NCI-H2171 treated with DMSO at 0.1 percent for 48 hours (cell line): ENCODE data around the gene GBP2.
"Not testable (repeated sequence)": the region's sequence is repeated elsewhere in the genome, so short reads cannot be mapped to it uniquely, and the experiment has no call there.

Experiments
- DNase-seq: peaks from one replicate; lab custom pipeline; 2025; lab: John Stamatoyannopoulos, UW

GBP2 gene, protein sequence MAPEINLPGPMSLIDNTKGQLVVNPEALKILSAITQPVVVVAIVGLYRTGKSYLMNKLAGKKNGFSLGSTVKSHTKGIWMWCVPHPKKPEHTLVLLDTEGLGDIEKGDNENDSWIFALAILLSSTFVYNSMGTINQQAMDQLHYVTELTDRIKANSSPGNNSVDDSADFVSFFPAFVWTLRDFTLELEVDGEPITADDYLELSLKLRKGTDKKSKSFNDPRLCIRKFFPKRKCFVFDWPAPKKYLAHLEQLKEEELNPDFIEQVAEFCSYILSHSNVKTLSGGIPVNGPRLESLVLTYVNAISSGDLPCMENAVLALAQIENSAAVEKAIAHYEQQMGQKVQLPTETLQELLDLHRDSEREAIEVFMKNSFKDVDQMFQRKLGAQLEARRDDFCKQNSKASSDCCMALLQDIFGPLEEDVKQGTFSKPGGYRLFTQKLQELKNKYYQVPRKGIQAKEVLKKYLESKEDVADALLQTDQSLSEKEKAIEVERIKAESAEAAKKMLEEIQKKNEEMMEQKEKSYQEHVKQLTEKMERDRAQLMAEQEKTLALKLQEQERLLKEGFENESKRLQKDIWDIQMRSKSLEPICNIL

DNA sequence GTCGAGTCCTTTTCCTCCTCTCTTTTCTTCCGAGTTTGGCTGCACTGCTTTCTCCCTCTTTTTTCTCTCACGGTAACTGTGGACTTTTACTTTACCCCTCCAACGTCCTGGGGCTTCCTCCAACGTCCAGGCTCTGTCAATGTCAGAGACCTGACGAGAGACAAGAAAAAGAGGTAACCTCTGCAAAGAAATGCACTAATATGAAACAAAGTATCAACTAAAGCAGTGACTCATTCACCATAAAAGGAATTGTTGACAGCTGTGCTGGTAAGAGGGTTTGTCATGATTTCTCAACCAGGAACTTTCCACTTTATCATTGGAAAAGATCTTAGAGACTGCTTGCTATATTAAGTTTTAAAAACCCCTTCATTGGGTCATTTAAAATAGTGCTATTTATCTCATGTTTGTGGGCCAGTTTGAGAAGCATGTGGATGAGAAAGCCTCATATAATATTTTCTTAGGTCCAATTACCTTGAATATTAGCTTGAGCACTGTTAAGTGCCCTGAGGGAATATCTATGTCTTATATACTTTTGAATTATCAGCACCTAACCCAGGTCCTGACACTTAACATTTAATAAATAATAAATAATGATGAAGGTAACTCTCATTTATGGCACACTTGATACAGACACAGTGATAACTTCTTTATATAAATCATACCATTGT, at the start of gene GBP2:
GBP2 (minus strand) TSS at position 202 of the 668 bp plus-strand sequence. CDS start 4,148 bp downstream, outside the sequence.
- DNase-seq = no peak

DNA sequence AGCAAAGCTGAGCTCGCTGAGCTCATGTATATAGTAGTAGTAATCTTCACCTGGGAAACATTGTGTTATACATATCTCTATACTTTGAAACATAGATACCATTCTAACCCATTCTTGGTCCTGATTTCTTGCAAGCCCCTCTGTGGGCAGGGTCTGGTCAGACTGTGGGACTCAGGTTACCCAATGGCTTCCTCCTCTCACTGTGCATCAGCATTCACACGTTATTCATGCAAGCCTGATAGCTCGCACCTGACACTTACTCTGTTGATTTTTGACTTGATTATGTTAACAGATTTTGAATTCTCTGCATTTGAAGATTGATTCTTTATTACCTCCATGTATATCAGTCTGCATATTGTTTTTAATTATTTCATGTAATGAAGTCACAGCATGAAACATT, 48.6 kb upstream of the GBP2 start:
- no peak for DNase-seq

DNA sequence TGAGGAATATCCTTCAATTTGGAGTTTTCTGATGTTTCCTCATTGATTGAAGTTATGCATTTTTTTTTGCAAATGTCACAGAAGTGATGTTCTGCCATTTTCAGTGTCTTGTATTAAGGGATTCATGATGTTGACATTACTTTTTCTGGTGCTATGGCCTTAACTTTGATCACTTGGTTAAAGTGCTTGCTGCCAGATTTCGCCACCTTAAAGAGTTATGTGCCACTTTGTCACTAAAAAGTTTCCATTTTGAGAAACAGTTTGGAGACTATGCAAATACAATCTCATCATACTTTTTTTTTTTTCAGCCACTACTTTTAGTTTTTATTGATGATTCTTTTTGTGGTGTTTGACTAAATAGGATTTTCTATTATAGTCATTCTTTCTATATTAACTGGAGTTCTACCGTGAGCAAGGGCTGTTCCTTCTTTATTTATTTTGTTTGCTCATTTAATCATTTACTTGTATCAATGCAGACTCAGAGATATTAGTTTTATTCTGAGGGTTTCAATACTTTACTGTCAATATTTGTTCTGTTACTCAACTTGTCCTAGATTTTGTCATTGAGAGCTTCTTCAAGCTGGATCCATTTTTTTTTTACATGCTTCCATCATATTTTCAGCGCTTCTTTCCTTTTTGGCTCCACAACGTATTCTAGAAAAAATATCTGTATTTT, 46.7 kb upstream of the GBP2 start:
- DNase-seq = no peak

DNA sequence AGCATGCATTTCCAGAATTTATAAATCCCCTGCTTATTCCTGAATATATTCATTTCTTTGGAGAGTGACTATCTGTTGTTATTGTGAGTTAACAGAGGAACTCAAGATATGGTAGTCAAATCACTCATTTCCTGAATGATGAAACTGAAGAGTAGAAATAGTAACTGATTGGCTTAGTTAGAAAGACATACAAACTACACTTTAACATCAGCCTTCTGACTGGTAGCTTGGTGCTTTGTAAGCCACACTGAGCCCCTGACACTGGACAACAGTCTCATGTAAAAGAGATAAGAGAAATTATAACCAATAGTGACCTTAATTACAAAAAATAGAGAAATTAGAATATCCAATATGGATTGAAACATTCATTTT, 45.1 kb upstream of the GBP2 start:
- DNase-seq = no peak

DNA sequence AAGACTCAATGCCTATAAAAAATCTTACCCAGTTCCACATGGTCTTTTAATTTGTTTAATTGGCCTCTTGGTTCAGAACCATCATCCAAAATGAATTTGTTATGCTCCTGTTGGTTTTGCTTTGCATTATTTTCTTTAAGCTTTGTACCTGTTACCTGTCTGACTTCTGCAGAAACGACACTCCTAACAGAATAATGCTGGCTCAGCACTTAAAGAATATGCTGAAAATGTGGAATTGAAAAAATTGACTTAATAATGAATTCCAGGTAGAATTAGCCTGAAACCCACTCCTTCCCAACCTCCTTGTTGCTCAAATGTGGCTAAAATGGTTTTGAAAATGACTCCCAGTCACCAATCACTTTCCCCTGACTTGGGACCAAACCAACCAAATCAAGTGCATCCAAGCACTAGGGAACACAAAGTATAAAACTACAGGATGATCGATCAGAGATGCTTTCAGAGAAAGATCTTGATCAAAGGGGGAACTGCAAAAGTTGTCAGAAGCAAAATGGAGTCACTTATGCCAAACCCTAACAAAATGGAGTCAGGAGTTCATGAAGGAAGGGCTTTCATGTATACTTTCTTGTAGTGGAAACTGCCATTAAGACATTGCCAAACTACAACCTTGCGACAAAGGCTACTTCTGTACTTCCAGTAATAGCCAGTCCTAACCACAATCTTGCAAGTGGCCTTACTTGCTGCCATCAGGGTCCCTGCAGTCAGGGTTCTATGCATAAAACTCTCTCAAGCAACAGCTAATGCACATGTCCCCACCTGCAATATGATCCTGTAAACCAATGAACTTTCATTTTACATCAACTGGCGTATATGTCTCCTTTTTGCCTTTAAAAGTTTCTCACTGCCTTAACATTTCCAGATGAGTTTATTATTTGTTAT, 44.5 kb upstream of the GBP2 start:
- DNase-seq = no peak

DNA sequence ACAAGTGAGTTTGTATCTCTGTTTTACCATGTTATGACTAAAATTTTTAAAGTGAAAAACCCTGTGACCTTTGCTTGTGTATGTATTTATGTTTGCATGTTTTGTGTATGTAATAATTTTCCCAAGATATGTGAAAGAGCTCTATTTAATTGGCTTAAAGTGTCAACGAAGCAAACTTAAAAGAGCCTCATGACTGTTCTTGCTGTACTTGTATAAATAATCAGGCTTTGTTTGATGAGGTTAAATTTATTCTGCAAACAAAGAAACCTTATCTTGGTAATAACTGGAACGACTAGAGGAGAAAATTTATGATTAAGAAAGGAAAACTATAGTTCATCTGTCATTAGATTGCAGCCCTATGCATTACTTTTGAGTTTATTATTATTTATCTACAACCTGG, 43.3 kb upstream of the GBP2 start:
- DNase-seq = no peak

DNA sequence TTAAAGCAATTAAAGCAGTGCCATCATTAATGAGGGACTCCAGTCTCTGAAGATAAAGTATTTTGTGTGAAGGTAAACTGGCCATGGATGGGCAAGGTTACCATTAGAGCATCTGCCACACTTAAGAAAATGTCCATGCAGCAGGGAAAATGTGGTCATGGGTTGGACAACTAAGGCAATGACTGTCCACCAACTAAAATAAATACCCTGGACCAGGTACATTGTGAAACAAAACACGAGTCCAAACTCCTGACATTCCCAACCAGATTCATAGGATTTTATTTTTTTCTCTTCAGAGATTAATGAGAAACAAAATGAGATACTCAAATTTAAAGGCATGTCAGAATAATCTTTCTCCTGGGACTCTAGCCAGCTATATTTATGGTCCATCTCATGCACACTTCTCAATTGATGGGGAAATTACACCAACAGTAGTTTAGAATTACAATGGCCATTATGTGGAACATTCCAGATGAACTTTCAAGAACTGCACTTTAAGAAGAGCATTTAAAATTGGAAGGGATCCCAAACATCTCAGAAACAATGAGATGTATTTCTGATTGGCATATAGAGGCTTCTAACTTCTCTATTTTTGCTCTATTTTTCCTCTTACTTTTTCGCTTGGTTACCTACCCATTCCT, 41.8 kb upstream of the GBP2 start:
- DNase-seq = no peak

DNA sequence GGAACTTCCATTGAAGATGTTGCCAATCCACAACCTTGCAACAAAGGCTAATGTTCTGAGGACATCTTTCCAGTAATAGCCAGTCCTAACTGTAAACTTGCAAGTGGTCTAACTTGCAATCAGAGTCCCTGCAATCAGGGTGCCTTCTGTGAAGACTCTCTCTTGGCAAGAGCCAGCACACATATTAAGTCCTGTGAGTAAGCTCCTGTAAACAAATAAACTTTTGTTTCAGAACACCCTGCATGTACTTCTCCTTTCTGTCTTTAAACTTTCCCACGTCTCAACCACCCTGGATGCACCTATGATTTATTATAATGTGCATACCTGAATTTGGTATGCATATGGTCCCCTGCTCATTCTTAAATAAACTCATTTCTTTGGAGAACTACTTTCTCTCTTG, 40.8 kb upstream of the GBP2 start:
- no peak for DNase-seq

DNA sequence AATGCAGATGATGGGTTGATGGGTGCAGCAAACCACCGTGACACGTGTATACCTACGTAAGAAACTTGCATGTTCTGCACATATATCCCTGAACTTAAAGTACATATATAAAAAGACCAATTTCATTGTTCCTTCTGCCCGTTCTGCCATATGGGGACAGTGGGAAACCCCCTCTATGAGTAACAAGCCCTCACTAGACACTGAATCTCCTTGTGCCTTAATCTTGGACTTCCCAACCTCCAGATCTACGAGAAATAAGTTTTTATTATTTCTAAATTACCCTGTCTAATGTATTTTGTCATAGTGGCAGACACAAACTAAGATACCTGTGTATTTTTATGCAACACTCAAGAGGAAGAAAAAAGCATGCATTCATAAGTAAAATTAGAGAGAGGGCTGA, 39.9 kb upstream of the GBP2 start:
- no peak for DNase-seq

DNA sequence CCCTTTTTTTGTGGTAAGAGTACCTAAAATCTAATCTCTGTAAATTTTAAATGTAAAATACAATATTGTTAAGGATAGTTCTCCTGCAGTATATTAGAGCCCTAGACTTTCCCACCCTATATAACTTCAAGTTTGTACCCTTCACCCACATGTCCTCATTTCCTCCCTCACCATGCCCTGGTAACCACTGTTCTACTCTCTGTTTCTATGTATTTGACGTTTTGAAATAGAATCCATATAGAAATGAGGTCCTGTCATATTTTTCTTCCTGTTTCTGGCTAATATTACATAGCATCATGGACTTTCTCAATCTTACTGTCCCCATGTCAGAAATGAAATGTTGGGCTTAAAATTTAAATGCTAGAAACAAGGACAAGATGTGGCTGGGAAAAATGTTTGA, 25.1 kb upstream of the GBP2 start:
- no peak for DNase-seq

DNA sequence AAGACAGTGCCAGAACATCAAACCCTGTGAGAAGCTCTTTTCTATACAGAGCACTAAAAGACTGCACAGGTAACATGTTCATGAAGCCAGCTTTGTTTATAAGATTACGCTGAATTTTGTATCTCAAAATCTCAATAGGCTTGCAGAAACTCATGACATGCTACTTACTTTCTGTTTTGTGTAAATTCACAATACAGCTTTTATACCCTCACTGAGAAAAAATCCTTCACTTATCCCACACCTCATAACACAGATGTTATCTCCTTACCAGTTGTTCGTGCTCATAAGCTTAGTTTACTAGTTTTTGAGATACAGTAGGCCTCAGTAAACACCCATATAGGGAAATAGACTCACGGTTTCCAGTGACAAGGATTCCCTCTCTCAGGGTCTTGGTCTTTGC, 24.1 kb upstream of the GBP2 start:
- no peak for DNase-seq

DNA sequence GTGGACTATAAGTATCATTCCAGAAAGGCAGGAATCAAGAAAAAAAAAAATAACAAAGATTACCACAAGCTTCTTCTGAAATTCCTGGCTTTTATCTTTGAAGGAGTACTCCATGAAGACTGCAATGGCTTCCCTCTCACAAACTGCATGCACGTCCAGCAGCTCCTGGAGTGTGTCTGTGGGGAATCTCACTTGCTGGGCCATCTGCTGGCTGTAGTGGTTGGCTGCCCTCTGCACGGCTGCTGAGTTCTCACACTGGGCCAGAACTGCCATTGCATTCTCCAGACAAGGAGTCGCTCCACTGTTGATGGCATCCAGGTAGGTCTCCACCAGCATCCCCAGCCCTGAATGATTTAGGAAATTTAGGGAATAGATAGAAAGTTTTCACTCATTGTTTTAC, 23.3 kb upstream of the GBP2 start:
- no peak for DNase-seq

DNA sequence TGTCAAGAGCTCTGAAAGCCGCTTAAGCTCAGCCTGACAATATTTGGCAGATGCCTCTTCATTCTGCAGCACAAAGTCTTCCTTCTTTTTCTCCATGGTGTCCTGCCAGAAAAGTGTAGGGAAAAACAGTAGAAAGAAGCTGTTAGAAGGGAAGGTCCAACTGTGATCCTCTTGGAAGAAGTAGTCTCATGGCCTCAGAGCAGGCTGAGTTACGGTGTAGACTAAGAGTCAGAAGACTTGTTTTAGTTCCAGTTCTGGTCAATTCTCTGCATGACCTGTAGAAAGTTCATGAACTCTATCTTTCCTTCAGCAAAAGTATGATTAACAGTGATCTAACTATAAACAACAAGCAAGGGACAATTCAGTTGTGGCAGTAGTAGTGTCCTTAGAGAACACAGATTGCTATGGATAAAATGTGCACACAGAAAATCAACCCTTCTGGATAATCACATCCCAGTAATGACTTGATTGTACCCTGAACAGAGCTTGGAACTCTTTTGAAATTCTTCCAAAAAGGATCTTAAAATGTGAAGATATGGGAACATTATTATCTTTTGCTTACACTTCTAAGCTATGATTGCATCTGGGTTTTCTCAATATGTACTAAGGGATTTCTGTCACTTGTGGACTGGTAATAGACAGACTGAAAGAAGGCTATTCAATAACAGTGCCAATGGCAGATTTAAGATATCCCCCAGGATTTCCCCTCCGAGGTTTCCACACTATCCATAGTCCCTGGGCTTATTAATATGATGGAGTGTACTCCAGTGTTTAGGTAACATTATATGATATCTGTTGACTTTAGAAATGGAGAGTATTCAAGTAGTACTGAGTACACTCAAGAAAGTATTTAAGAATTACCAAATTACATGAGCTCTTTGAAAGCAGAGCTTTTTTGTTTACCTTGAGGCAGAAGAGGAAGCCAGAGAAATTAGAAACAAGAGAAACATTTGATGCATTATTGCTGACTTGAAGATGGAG, 22.1 kb upstream of the GBP2 start:
- no peak for DNase-seq

DNA sequence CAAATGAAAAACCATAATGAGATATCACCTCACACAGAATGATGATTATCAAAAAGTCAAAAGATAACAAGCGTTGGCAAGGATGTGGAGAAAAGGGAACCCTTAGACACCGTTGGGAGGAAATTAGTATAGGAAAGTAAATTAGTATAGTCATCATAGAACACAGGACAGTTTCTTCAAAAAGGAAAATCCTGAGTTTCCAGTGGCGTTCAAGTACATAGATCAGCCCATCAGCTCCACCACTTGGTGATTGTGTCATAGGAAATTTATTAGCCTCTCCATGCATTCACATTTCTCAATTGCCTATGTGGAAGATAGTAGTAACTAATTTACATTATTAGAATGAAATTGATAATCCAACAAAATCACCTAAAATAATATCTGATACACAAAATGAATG, 20.8 kb upstream of the GBP2 start:
- no peak for DNase-seq

DNA sequence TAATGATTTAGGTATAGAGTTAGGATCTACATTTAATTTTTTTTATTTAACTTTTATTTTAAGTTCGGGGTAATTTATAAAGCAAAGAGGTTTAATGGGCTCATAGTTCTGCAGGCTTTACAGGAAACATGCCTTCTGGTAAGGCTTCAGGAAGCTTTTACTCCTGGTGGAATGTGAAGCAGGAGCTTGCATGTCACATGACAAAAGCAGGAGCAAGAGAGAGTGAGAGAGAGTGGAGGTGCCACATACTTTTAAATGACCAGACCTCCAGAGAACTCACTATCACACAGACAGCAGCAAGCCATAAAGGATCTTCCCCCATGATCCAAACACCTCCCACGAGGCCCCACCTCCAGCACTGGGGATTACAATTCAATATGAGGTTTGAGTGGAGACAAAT, 17.6 kb upstream of the GBP2 start:
- DNase-seq = no peak

DNA sequence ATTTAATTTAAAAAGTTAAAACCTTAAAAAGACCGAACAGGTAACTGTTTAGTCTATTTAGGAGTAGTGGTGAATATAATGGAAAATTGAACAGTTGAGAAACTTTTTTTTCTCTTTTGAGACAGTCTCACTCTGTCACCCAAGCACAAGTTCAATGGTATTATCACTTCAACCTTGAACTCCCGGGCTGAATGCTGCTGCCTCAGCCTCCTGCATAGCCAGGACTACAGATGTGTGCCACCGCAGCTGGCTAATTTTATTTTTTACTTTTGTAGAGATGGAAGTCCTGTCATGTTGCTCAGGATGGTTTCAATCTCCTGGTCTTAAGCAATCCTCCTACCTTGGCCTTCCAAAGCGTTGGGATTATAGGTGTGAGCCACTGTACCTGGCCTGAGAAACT, 16.2 kb upstream of the GBP2 start:
- DNase-seq = no peak

DNA sequence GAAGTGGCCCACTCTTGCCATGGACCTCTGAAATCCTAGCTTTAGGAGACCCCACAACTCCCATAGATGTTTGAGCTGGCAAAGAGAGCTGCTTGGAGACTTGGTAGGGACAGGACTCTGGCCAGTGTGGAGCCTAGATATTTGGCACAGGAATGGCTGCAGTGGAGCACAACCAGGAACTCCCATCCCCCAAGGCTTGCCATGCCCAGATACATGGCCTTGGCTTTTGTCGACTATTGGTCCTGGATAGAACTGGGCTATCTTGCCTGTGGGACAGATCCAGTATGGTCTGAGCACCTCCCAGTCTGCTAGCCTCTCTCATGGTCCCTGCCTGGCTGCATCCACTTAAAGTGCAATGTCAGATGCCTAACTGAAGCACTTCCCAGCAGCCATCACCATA, 7.8 kb upstream of the GBP2 start:
- DNase-seq = no peak

DNA sequence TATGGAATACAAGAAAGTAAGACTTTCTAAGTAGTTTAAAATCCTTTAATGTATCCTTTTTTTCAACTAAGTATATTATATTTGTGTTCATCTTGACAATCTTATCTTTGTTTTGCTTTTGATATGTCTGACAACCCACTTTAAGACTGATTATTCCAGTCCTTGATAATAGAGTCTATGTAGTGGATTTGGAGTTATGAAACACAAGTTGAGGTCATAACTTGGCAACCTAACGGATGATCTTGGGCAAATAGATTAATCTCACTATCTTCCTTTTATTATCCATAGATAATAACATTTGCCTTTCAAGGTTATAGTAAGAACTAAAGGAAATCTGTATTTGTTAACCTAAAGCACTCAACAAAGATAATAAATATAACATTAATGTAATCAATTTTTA, 4.8 kb upstream of the GBP2 start:
- DNase-seq = no peak

DNA sequence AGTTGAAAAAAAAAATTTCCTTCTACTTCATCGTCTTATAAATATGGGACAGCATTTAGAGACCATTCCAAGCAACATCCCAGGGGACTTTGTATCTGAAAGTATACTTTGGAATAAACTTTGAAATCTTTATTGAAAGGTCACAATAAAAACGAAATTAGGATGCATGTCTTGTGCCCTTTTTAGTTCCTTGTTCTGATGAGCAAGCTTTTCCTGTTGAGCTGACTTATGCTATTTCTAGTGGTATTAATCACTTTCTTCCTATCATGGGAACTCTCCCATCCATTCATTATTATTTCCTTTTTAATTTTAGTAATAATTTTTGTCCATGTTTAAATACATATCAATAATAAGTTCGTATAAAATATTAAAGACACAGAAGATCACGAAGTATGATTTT, 4.0 kb upstream of the GBP2 start:
- DNase-seq = no peak

DNA sequence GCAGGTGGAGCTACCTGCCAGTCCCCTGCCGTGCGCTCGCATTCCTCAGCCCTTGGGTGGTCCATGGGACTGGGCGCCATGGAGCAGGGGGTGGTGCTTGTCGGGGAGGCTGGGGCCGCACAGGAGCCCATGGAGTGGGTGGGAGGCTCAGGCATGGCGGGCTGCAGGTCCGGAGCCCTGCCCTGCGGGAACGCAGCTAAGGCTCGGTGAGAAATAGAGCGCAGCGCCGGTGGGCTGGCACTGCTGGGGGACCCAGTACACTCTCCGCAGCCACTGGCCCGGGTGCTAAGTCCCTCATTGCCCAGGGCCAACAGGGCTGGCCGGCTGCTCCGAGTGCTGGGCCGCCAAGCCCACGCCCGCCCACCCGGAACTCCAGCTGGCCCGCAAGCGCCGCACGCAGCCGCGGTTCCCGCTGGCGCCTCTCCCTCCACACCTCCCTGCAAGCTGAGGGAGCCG, 2.1 kb upstream of the GBP2 start:
- not testable (repeated sequence) for DNase-seq
